Mononuclear cell (primary cell): ENCODE data around the gene USP9X. TPM values are rescaled to one million over a fixed set of nuclear protein-coding genes. Genes with fewer than 3 reads are reported as not detected.
"Not testable (repeated sequence)": the region's sequence is repeated elsewhere in the genome, so short reads cannot be mapped to it uniquely, and the experiment has no call there.

ENCODE experiments used
- H3K27me3 ChIP-seq: 2 replicates; pipeline ENCODE4 v1.6.0; 2011; ENCODE audit warnings: low read length, control low read depth; ENCODE audit not compliant: insufficient read depth
- H3K4me1 ChIP-seq: 2 replicates; pipeline ENCODE4 v1.5.1; 2011; ENCODE audit warnings: mild to moderate bottlenecking, low read length, control low read depth; ENCODE audit not compliant: insufficient read depth
- H3K4me3 ChIP-seq: 2 replicates; pipeline ENCODE4 v1.5.1; 2011; ENCODE audit warnings: mild to moderate bottlenecking, low read length, moderate library complexity
- H3K9me3 ChIP-seq: 2 replicates; pipeline ENCODE4 v1.5.1; 2011; ENCODE audit warnings: low read depth, mild to moderate bottlenecking, control low read depth, low read length
- total RNA-seq: library from RNA; depleted of rRNA; stranded (reverse); fragments of >200 nt; gene quantifications from one replicate; pipeline ENCODE4 v1.2.3, GENCODE V29; 2012

Gene USP9X
- total RNA-seq, 1 donor: 183 TPM

- Histone ChIP-seq H3K9me3 (no peaks in the 10 kb centered on the region), H3K4me1 (peaks cover 9% of the 10 kb centered on the region), H3K4me3 (no peak overlapping the region), H3K27me3 (no peaks in the 10 kb centered on the region)
These were observed 92.1 kb downstream of the USP9X start for GRCh38 chrX:41177297-41177696.

DNA sequence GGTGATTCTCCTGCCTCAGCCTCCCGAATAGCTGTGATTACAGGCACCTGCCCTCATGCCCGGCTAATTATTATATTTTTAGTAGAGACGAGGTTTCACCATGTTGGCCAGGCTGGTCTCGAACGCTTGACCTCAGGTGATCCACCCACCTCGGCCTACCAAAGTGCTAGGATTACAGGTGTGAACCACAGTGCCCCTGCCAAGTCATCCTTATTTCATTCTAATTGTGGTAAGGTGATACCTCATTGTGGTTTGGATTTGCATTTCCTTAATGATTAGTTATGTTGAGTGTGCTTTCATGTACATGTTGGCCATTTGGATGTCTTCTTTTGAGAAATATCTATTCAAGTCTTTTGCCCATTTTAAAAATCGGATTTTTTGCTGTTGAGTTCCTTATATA is 93.0 kb downstream of the USP9X start:
- peaks cover 9% of the 10 kb centered on the region for H3K4me1 ChIP-seq
- H3K4me3 ChIP-seq: no peak overlapping the region
- H3K9me3 ChIP-seq: no peaks in the 10 kb centered on the region
- H3K27me3 ChIP-seq: no peaks in the 10 kb centered on the region

DNA sequence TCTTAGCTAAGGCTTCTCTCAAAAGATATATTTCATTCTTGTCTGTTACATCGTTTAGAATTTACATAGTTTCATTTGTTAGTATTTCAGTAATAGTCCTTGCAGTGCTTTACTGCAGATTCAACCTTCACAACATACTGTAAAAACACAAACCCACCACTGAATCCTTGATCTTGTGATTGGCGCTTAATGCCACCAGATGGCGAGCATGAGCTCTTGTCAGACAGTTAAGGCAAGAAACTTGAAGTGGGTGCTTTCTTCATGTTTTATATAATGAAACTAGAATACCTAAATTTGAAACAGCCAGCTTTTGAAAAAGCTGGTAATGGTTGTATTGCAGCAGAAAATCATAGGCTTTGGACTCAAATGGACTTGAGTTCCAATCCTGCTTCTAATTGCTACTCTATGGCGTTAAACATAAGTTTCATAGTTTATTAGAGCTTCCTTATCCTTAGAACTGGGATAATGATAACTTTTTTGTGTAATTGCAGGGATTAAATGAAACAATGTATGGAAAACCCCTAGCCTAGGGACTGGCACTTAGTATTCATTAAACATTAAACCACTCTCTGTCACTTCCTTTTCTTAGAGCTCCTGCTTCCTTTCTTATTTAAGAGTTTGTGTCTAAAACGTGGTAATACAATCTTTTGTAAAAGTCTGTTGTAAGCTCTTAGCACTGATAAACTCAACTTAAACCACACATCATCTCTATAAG is 95.1 kb downstream of the USP9X start:
- H3K9me3 ChIP-seq: no peaks in the 10 kb centered on the region
- H3K4me3 ChIP-seq: no peak overlapping the region
- H3K4me1 ChIP-seq: peaks cover 12% of the 10 kb centered on the region
- H3K27me3 ChIP-seq: no peaks in the 10 kb centered on the region

- peaks cover 12% of the 10 kb centered on the region for H3K4me1 ChIP-seq
- no peaks in the 10 kb centered on the region for H3K9me3 ChIP-seq
- H3K27me3 ChIP-seq: no peaks in the 10 kb centered on the region
- no peak overlapping the region for H3K4me3 ChIP-seq
These were observed 99.1 kb downstream of the USP9X start for GRCh38 chrX:41184312-41184711.

GRCh38 chrX:41186946-41187345 is 101.7 kb downstream of the USP9X start:
- not testable (repeated sequence) for H3K9me3 ChIP-seq, H3K4me1 ChIP-seq, H3K4me3 ChIP-seq, H3K27me3 ChIP-seq

DNA sequence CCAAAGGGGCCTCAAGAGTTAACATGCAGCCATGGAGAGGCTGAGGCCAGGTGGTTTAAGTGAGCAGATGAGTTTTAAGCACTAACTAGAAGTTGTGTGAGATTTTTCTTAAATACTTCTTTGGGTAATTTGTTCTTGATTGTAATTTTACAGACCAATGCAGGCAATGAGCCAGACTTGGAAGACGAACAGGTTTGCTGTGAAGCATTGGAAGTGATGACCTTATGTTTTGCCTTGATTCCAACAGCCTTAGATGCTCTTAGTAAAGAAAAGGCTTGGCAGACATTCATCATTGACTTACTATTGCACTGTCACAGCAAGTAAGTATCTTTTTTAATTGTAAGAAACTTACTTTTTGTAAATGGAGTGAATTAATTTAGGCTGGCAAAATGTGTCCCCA is 103.9 kb downstream of the USP9X start:
- H3K9me3 ChIP-seq: no peaks in the 10 kb centered on the region
- no peaks in the 10 kb centered on the region for H3K27me3 ChIP-seq
- H3K4me3 ChIP-seq: no peak overlapping the region
- H3K4me1 ChIP-seq: peaks cover 3% of the 10 kb centered on the region

GRCh38 chrX:41192880-41193279 is 107.6 kb downstream of the USP9X start:
- no peaks in the 10 kb centered on the region for H3K27me3 ChIP-seq
- H3K4me1 ChIP-seq: no peaks in the 10 kb centered on the region
- H3K4me3 ChIP-seq: no peak overlapping the region
- H3K9me3 ChIP-seq: no peaks in the 10 kb centered on the region

- no peaks in the 10 kb centered on the region for H3K4me1 ChIP-seq
These were observed 113.2 kb downstream of the USP9X start for GRCh38 chrX:41198410-41198809.

DNA sequence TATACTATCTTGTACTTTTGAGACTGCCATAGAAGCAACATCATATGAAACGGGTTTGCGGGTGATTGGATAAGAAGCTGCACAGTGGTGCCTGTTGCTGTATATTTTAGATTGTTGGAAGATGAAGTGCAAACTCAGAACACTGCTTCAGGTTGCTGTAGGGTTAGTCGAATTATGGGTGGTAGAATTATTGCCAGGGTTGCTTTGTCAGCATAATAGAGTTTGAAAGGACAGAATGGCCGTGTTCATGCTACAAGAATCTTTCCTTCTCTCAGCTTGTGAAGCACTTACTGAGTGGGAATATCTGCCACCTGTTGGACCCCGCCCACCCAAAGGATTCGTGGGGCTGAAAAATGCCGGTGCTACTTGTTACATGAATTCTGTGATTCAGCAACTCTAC is 115.5 kb downstream of the USP9X start:
- H3K9me3 ChIP-seq: no peaks in the 10 kb centered on the region
- no peaks in the 10 kb centered on the region for H3K27me3 ChIP-seq
- no peak overlapping the region for H3K4me3 ChIP-seq
- no peaks in the 10 kb centered on the region for H3K4me1 ChIP-seq

More at GRCh38 chrX:41198410-41198809, 113.2 kb downstream of the USP9X start:
- Histone ChIP-seq H3K9me3 (no peaks in the 10 kb centered on the region), H3K4me3 (no peak overlapping the region), H3K27me3 (no peaks in the 10 kb centered on the region)

DNA sequence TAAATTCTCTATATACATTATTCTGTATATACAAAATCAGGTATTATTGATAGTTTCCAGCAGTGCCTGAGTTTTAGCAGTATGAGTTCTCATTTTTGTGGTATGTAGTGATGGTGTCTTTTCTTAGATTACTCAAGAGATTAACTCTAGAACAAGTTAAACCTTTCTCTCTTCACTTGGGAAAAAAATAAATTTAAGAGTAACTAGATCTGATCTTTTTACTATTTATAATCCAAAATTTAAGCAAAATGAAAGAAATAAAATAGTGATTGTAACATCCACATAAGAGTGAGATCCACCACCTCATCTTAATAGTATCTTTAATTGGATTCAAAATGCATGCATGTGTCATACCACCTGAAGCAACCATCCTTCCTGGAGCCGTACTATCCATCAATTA is 124.6 kb downstream of the USP9X start:
- no peaks in the 10 kb centered on the region for H3K27me3 ChIP-seq
- H3K4me1 ChIP-seq: no peaks in the 10 kb centered on the region
- H3K4me3 ChIP-seq: no peak overlapping the region
- peaks cover 21% of the 10 kb centered on the region for H3K9me3 ChIP-seq

- Histone ChIP-seq H3K27me3 (no peaks in the 10 kb centered on the region), H3K4me3 (no peak overlapping the region), H3K4me1 (no peaks in the 10 kb centered on the region), H3K9me3 (no peaks in the 10 kb centered on the region)
These were observed 139.4 kb downstream of the USP9X start for GRCh38 chrX:41224605-41225004.

- Histone ChIP-seq H3K4me1 (peaks cover 24% of the 10 kb centered on the region), H3K4me3 (no peak overlapping the region), H3K9me3 (no peaks in the 10 kb centered on the region), H3K27me3 (no peaks in the 10 kb centered on the region)
These were observed 148.7 kb downstream of the USP9X start for GRCh38 chrX:41233988-41234387.

GRCh38 chrX:41234471-41234870 is 149.2 kb downstream of the USP9X start:
- peaks cover 29% of the 10 kb centered on the region for H3K4me1 ChIP-seq
- not testable (repeated sequence) for H3K9me3 ChIP-seq, H3K4me3 ChIP-seq, H3K27me3 ChIP-seq

DNA sequence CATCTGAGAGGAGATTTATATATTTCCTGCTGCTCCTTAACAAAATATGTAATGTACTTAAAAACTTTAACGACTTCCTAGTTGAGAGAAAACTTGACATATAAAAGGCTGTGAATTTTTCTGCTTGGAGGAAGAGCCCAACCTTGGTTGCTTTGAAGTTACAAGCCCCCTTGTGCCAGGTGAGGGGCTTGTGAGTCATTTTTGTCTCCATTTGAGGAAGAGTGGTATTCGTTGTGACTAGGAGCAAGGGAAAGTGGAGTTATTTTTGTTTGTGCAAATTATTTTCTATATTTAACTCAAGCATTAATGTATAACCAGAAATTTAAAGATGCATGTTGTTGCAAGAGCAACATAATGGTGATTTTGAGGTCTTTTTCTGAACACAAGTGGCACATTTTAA is 149.7 kb downstream of the USP9X start:
- Histone ChIP-seq H3K4me1 (peaks cover 34% of the 10 kb centered on the region), H3K27me3 (no peaks in the 10 kb centered on the region), H3K9me3 (no peaks in the 10 kb centered on the region), H3K4me3 (no peak overlapping the region)

- H3K27me3 ChIP-seq: no peaks in the 10 kb centered on the region
- no peak overlapping the region for H3K4me3 ChIP-seq
- peaks cover 41% of the 10 kb centered on the region for H3K4me1 ChIP-seq
- no peaks in the 10 kb centered on the region for H3K9me3 ChIP-seq
These were observed 151.4 kb downstream of the USP9X start for GRCh38 chrX:41236629-41237028.

DNA sequence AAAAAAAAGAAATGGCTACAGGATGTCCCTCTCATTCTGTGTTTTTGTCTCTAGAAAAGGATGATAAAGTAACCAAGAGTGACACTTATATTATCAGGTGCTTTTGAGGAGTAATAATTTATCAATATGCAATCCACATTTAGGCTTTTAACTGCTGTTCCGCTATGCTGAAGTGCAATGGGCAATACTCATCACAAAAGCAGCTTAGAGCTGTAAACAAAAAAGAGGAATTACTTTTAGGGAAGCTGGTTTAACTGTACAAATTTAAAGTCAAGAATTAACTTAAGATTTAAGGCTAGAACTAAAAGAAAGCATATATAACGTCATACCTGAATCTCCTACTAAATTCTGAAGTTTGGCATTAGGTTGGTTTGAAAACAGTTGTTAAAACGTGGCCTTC is 155.3 kb downstream of the USP9X start:
- Histone ChIP-seq H3K4me3 (no peak overlapping the region), H3K27me3 (no peaks in the 10 kb centered on the region), H3K4me1 (peaks cover 41% of the 10 kb centered on the region), H3K9me3 (no peaks in the 10 kb centered on the region)
